Effector CD4-positive, alpha-beta T cell (primary cell): ENCODE data around the gene ZFYVE27.
"Not testable (repeated sequence)": the region's sequence is repeated elsewhere in the genome, so short reads cannot be mapped to it uniquely, and the experiment has no call there.

Source experiments
- DNase-seq: peaks from one replicate; pipeline ENCODE4 v3.0.0-alpha.2; 2020
- total RNA-seq: gene quantifications from one replicate; lab custom pipeline; 2026; lab: John Stamatoyannopoulos, UW

Gene ZFYVE27, protein sequence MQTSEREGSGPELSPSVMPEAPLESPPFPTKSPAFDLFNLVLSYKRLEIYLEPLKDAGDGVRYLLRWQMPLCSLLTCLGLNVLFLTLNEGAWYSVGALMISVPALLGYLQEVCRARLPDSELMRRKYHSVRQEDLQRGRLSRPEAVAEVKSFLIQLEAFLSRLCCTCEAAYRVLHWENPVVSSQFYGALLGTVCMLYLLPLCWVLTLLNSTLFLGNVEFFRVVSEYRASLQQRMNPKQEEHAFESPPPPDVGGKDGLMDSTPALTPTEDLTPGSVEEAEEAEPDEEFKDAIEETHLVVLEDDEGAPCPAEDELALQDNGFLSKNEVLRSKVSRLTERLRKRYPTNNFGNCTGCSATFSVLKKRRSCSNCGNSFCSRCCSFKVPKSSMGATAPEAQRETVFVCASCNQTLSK
- total RNA-seq, result 60.6 reads per million, percentile 72 among the genes with 10 or more reads in this experiment

DNA sequence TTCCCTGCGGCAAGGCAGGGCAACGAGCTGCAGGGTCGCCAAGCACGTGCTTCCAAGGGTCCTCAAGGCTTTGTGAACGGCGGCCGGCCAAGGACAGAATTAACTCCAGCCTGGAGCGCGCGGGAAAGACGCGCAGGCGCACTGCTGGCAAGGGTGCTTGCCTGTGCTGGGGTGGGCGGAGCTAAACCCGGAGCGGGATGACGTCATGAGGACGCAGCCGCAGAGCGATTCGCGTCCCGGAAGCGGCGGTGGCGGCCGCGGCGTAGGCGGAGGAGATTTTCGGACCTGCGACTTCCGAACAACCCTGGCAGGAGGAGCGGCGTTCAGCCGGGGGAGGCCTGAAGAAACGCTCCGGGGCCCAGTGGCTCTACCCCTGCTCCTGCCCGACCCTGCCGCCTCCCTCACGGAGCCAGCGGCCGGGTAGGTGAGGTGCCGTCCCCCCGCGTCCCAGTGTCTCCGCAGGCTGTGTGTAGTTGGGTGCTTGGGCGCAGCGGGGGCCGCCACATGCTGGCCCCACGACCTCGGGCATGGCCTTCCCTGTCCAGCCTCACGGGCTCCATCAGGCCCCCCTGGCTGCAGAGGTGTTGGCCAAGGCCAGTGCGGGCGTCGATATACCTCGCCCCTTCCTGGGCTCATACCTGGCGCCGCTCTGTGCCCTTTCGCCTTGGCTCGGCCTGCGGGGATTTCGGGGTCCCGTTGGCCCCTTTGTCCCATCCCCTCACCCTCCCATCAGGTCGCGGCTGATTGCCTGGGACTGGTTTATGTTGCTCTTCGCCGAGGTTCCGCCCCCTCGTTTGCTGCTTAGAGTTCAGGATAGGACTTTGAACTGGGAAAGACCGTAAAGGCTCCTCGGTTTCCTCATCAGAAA is at the start of gene ZFYVE27:
Gene ZFYVE27, plus strand, starts transcription at position 227 of the 868 bp plus-strand sequence. CDS start 1,350 bp downstream, outside the sequence.
- DNase-seq, result peak; percentile 92

DNA sequence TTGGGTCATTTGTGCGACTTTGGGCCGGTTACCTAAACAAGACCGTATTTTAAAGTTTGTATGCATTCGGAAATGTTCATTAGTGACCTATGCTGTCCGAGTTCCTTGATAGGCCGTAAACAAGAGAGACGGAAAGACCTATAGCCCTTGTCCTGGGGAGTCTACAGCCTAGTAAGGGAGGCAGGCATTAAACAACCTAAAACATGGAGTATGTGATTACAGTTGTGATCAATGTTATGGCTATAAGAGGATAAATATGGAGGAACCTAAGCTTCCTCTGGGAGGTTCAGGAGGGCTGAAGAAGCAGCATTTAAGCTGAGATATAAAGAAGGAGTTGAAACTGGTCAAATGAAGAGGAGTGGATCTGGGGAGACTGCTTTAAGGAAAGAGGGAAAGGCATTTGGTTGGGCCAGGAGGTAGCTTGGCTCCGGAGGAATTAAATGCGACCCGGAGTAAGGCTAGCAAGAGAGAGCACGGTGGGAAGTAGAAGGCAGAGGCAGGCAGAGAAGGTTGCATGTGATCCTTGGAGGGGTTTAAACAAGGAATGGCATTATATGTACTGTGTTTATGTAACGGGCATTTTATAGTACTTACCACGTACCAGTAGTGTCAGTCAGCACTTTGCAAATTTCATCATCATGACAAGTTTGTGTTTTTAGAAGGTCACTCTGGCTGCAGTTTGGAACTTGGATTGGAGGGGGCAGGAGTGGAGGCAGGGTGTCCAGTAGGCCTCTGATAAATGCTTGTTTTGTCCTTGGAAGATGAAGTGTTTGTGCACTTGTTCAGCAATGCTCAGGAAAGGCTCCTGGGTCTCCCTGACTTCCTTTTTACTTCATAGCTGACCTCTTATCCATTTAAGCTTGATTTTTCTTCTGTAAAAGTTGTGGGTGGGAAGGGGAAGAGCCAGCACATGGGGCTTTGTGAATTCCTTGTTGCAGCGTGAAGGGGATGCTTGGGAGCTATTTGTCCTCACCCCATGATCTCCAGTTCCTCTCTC is 48.8 kb upstream of the ZFYVE27 start:
- no peak for DNase-seq

DNA sequence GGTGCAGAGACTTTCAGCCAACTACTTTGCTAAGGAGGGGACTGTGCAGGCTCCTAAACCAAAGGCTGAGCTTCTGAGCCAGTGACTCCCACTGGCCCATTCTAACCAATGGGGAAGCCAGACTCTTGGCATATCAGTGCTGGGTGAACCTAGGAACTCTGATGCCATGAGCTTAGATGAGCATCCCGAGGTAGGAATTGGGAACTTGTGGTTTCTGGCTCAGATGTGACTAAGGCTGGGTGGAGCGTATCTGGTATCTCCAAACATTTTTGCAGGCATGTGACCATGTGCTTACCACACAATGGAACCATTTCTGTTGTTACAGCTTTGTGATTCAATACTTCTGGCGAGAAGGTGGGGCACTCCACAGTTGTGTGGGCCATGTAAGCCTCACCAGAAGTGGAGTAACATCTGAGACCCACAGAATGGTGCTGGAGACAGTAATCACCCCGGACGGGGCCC is 47.3 kb upstream of the ZFYVE27 start:
- DNase-seq, result no peak

DNA sequence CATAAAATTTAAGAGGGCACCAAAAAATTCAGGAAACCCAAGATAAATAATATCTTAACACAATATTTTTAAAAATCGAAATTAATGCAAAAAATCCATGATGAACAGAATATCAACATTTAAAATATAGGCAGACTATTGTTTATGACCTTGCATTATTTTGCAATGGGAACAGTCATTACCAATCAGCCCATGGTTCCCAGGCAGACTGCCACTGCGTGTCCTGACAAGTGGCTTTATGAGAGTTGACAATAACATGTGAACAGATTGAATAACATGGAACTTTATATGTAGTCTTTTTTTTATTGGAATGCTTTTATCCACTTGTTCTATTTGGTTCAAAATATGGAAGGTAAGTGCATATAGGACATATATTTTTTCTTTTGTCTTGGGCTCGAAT is 46.8 kb upstream of the ZFYVE27 start:
- no peak for DNase-seq

DNA sequence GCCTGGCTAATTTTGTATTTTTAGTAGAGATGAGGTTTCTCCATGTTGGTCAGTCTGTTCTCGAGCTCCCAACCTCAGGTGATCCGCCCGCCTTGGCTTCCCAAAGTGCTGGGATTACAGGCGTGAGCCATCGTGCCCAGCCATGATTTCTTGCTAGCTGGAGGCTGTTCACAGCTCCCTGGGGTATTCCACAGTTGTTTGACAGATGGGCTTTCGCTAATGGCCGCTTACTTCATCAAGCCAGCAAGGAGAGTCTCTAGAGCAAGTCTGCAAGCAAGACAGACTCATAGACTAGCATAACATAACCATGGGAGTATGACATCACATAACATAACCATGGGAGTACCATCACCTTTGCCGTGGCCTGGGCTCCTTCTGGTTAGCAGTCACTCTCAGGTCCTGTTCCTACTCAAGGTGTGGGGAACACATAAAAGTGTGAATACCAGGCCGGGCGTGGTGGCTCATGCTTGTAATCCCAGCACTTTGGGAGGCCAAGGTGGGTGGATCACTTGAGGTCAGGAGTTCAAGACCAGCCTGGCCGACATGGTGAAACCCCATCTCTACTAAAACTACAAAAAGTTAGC is 38.8 kb upstream of the ZFYVE27 start:
- not testable (repeated sequence) for DNase-seq

DNA sequence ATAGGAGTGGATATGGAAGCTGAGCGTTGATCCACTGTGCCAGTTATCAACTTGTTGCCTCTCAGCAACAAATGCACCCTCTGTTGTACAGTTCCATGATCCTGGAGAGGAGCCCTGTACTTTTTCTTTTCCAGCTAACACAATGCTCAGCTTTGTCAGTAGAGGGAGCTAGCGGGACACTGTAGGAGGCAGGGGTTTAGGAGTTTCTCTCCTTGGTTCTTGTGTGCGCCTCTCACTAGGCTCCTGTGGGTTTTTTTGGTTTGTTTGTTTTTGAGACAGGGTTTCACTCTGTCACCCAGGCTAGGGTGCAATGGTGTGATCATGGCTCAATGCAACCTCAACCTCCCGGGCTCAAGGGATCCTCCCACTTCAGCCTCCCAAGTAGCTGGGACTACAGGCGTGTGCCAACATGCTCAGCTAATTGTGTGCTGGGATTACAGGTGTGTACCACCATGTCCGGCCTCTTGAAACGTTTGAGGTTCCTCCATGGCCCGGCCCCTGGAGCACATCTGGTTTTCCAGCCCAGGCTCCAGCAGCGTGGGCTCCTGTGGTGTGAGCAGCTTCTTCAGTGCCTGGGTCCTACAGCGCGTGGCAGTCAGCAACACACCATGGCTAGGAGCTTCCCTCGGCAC is 35.4 kb upstream of the ZFYVE27 start:
- DNase-seq, result peak; percentile 26

DNA sequence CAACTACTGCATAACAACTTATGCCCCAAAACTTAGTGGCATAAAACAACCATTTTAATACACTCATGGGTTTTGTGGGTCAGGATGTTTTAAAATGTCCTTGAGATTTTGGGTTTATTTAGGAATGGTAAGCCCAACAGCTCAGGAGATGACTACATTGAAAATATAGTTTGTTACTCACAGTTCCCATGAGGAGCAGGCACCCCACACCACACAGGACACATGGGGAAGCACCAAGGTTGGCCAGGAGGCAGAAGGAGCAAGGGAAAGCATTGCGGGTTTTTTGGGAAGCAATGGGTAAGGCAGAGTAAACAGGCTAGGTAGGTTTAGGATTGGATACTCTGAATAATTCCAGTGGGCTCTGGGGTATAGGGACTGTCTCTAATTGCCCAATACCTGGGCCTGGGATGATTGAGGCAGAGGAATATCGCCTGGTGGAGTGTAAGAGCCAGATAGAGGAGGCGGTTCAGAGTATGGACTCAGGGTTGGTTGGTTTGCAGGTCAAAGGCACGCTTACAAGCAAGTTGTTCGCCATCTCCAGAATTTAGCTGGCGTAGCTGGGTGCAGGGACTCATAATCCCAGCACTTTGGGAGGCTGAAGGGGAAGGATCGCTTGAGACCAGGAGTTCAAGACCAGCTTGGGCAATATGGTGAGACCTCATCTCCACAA is 33.4 kb upstream of the ZFYVE27 start:
- DNase-seq, result no peak

DNA sequence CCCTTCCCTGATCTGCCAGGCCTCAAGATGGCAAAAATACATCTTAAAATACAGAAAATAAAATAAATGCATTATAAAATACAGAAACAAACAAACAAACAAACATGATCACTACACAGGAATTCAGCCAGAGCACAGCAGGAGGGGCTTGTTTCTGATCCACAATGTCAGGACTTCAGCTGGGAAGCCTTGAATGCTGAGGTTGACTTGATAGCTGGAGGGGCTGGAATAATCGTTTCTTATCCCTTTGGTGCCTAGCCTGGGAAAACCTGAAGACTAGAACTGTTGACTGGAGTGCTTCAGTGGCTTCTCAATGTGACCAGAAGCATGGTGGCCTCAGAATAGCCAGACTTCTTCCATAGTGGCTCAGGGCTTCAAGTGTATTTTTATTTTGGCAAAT is 32.6 kb upstream of the ZFYVE27 start:
- DNase-seq, result no peak

DNA sequence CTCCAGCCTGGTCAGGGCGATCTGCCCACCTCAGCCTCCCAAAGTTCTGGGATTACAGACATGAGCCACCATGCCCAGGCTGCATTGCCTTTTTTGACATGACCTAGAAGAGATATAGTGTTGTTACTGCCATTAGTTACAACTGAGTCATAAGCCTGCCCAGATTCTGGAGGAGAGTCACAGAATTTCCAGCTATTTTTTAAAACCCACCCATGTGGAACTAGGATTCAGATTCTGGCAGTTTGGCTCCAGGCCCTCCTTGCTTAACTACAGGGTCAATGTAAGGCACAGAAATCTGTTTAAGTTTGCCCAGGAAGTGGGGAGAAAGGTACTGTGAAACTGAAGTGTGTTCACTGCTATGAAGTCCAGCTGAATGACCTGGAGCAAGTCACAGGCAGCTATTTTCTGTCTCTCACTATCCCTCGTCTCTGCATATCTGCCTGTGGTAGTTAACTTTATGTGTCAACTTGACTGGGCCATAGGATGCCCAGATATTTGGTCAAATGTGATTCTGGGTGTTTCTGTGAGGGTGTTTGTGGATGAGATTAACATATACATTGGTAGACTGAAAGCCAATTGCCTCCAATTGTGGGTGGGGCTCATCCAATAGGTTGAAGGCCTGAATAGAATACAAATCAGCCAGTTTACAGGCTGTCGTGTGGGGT is 31.8 kb upstream of the ZFYVE27 start:
- no peak for DNase-seq

DNA sequence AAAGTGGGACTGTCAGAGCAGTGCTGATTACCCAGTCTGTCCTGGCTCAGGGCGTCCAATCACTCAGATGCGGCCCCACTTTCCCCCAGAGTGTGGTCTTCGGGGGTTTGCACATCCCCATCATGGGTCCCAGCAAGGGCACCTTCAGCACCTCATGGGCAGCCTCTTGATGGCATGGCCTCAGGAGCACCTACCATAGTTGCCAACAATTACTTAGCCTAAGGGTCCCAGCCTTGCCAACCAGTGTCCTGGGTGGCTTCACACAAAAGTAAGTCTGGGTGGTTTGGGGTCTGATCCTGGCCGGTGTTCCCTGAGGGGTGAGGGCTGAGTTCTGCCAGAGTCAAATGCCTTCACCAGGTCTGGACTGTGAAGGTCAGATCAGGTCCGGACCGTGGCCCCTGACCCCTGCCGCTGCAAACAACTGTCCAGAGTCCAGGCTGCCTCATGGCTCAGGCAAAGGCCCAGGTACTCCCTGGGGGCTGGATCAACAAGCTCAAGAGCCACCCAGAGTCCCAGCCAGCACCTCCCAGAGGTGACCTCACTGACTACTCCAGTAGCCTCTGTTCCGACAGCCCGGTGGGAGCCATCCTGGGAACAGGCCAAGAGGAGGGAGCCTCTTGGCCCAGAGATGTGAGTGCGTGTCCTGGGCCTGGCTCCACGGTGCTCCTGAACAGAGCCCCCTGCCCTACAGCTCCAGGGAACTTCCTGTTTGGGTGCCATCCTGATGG is 29.6 kb upstream of the ZFYVE27 start:
- DNase-seq, result no peak

DNA sequence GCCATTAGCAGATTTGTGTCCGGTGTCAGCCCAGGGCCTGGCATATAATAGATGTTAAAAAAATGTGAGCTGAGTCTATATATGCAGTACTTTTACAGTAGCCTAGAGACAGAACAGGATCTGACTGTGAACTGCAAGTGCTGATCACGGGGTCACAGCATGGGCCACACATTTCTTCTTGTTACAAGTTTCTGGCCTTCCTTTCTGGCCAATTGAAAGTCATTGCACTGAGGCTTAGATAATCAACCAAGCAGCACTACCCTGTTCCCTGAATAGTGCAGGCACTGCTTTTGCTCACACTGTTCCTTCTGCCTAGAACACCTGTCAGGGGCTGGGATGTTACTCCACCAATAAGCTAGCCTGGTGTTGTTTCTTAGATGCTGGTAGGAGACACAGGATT is 28.8 kb upstream of the ZFYVE27 start:
- no peak for DNase-seq

DNA sequence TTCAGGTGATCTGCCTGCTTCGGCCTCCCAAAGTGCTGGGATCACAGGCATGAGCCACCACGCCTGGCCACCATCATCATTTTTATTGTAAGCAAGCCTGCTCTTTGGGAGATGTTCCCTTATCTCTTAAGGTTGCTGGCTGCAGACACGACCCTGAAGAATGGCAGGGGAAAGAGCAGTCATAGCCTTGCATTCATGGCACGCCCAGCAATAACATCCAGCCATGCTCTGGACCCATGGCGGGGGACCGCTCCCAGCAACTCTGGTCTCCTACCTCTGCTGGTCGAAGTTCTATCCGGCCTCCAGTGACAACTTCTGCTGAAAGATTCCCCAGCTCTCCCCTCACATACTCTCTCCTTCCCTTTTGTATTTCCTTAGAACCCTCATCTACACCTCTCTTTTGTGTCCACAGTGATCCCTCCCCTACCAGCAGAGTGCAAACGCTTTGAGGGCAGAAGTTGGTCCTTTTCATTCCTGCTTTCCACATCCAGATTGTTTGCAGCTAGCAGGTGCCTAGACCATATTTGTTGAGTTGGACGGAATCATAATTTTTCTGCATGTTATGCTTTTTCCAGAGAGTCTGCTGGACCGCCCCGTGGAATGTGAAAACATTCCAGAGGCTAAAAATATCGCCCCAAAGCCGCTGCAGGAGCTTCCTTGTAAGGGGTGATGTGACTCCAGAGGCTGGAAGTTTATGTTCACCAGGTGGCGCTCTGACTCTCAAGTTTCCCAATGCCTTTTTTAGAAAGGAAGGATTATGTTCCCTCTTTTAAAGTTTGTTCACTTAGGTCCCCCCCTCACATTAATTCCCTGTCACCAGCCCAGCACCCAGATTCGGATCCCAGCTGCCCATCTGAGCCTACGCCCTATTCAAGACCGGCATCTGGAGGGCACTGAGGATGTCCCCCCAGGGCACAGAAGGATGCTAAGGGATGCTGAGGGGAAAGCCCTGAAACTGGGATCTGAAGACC is 27.7 kb upstream of the ZFYVE27 start:
- peak; percentile 43 for DNase-seq

DNA sequence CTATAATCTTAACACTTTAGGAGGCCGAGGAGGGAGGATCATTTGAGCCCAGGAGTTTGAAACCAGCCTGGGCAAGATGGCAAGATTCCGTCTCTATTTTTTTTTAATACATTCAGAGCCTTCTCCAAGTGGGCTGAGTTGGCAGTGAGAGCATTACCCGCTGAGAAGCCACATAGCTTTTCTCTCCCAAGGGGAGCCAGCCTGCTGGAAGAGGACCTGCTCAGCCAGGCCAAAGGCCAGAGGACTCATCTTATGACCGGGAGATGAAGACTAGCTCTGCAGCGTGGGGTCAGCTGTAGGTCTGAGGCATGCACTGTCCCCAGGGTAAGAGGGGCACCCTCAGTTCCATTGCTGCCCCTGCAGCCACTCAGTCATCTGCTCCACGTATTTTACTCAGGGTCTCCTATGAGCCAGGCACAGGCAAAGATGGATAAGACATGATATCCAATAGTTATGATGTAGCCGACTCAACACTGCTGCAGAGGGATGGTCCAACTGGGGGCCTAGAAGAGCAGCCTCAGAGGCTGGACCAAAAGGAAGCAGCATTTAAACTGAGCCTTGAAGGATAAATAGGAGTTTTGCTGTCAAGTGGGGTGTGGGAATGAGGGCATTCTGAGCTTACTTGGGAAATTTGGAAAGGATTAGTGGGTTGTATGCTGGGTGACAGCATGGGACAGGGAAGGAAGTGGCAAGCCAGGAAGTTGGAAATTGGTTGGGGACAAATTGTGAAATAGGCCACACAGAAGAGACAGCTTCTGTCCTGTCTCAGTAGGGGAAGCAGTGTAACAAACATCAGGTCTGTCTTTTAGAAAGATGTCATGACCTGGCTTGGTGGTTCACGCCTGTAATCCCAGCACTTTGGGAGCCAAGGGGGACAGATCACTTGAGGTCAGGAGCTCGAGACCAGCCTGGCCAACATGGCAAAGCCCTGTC is 25.0 kb upstream of the ZFYVE27 start:
- no peak for DNase-seq

DNA sequence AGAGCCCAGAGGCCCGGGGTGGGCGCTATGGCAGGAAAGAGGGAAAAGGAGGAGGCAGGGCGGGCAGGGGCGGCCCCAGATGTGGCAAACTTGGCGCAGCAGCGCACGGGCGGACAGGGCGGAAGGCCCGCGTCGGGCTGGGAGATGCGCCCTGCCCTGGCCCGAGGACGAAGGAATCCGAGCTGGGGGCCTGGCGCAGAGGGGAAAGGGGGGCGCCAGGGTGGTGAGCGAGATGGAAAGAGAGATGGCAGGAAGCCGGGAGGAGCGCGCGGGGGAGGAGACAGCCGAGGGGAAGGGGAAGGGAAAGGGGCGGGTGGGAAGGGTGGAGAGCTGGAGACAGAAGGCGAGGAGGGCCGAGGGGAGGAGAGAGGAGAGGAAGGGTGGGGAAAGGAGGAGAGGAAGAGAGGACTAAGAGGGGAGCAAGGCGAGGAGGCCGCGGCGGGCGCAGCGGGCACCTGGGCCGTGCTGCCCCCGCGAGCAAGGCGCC is 23.5 kb upstream of the ZFYVE27 start, which contains the start of gene MARVELD1:
Gene MARVELD1, plus strand, starts transcription at position 392 of the 487 bp plus-strand sequence. CDS start 147 bp downstream, outside the sequence.
- DNase-seq, result no peak

DNA sequence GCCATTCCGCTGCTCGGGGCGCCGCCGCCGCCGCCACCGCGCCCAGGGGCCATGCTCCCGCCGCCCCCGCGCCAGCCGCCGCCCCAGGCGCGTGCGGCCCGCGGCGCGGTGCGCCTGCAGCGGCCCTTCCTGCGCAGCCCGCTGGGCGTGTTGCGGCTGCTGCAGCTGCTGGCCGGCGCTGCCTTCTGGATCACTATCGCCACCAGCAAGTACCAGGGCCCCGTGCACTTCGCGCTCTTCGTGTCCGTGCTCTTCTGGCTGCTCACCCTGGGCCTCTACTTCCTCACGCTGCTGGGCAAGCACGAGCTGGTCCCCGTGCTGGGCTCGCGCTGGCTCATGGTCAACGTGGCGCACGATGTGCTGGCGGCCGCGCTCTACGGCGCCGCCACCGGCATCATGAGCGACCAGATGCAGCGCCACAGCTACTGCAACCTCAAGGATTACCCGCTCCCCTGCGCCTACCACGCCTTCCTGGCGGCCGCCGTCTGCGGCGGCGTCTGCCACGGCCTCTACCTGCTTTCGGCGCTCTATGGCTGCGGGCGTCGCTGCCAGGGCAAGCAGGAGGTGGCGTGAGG is 23.0 kb upstream of the ZFYVE27 start:
- peak; percentile 35 for DNase-seq
